Endothelial cell (in vitro differentiated cells): ENCODE data around the gene PGK1. TPM values are rescaled to one million over a fixed set of nuclear protein-coding genes. Genes with fewer than 3 reads are reported as not detected.
"Not testable (repeated sequence)": the region's sequence is repeated elsewhere in the genome, so short reads cannot be mapped to it uniquely, and the experiment has no call there.

Source experiments
- DNase-seq: peaks from one replicate; pipeline ENCODE4 v3.0.0; 2021; ENCODE audit warnings: low spot score
- H3K27ac Mint-ChIP-seq: one replicate; pipeline ENCODE4 v1.8.0; 2021; ENCODE audit warnings: mixed read lengths, inconsistent platforms; ENCODE audit not compliant: unreplicated experiment
- H3K27me3 Mint-ChIP-seq: one replicate; pipeline ENCODE4 v1.8.0; 2021; ENCODE audit warnings: mild to moderate bottlenecking, moderate library complexity, mixed read lengths, inconsistent platforms; ENCODE audit not compliant: unreplicated experiment
- H3K36me3 Mint-ChIP-seq: one replicate; pipeline ENCODE4 v1.8.0; 2021; ENCODE audit warnings: mild to moderate bottlenecking, low read depth, mixed read lengths, inconsistent platforms; ENCODE audit not compliant: unreplicated experiment
- H3K4me1 Mint-ChIP-seq: one replicate; pipeline ENCODE4 v1.8.0; 2021; ENCODE audit warnings: mild to moderate bottlenecking, mixed read lengths, inconsistent platforms; ENCODE audit not compliant: unreplicated experiment
- H3K4me3 Mint-ChIP-seq: one replicate; pipeline ENCODE4 v1.8.0; 2021; ENCODE audit warnings: mild to moderate bottlenecking, mixed read lengths, inconsistent platforms; ENCODE audit not compliant: unreplicated experiment
- H3K9me3 Mint-ChIP-seq: one replicate; pipeline ENCODE4 v1.8.0; 2021; ENCODE audit warnings: mixed read lengths, inconsistent platforms; ENCODE audit not compliant: unreplicated experiment
- total RNA-seq: library from RNA; stranded (reverse); fragmentation: NEBNext Ultra II Directional; extraction: Animal tissue kit (Norgen Biotek cat#: 25700); gene quantifications from one replicate; pipeline ENCODE4 v1.2.1, GENCODE V29; 2021; ENCODE audit not compliant: unreplicated experiment
- TF ChIP-seq, protein P1 (sequence below): fragments of 200-600 bp; sonication (generic); IDR thresholded peaks from one replicate; pipeline ENCODE4 v1.5.0; 2021; ENCODE audit warnings: antibody characterized with exemption; ENCODE audit not compliant: unreplicated experiment

PGK1 gene
- total RNA-seq, 1 donor from 2014 or later, result 380 TPM

DNA sequence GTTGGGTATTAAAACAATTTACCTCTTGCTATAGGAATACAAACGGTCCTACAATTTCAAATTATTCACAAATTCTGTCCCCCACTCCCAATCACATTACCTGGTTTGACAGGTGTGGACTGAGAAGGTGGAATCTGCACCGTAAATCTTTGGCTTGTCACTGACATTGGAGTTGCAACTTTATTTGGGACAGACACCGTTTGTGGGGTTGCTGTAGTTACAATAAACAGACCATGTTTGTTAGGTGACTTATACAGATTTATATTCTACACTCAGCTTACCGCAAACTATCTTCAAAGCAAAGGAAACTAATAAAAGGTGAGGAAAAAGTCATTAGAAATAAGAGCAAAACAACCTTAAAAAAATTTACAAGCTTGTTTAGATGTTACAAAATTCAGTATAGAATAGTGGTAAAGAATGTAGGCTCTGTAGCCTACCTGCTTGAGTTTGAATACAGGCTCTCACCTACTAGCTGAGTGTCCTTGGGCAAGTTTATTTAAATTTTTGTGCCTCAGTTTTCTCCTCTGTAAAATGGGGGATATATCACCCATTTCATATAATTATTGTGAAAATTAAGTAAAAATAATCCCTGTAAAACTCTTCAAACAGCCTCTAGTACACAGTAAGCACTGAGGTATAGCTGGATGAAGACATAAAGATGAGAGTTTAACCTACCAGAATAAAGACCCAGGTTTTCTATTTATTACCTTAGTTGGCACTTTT is 29.4 kb downstream of the PGK1 start:
- H3K9me3 Mint-ChIP-seq, result no peaks in the 10 kb centered on the region
- no peak overlapping the region for H3K4me3 Mint-ChIP-seq
- TF ChIP-seq, protein P1, sequence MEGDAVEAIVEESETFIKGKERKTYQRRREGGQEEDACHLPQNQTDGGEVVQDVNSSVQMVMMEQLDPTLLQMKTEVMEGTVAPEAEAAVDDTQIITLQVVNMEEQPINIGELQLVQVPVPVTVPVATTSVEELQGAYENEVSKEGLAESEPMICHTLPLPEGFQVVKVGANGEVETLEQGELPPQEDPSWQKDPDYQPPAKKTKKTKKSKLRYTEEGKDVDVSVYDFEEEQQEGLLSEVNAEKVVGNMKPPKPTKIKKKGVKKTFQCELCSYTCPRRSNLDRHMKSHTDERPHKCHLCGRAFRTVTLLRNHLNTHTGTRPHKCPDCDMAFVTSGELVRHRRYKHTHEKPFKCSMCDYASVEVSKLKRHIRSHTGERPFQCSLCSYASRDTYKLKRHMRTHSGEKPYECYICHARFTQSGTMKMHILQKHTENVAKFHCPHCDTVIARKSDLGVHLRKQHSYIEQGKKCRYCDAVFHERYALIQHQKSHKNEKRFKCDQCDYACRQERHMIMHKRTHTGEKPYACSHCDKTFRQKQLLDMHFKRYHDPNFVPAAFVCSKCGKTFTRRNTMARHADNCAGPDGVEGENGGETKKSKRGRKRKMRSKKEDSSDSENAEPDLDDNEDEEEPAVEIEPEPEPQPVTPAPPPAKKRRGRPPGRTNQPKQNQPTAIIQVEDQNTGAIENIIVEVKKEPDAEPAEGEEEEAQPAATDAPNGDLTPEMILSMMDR, result no peak
- H3K27ac Mint-ChIP-seq, result peak overlapping the region; percentile 18
- H3K4me1 Mint-ChIP-seq, result no peaks in the 10 kb centered on the region
- no peak for DNase-seq
- H3K27me3 Mint-ChIP-seq, result no peaks in the 10 kb centered on the region
- H3K36me3 Mint-ChIP-seq, result peaks cover 4% of the 10 kb centered on the region

DNA sequence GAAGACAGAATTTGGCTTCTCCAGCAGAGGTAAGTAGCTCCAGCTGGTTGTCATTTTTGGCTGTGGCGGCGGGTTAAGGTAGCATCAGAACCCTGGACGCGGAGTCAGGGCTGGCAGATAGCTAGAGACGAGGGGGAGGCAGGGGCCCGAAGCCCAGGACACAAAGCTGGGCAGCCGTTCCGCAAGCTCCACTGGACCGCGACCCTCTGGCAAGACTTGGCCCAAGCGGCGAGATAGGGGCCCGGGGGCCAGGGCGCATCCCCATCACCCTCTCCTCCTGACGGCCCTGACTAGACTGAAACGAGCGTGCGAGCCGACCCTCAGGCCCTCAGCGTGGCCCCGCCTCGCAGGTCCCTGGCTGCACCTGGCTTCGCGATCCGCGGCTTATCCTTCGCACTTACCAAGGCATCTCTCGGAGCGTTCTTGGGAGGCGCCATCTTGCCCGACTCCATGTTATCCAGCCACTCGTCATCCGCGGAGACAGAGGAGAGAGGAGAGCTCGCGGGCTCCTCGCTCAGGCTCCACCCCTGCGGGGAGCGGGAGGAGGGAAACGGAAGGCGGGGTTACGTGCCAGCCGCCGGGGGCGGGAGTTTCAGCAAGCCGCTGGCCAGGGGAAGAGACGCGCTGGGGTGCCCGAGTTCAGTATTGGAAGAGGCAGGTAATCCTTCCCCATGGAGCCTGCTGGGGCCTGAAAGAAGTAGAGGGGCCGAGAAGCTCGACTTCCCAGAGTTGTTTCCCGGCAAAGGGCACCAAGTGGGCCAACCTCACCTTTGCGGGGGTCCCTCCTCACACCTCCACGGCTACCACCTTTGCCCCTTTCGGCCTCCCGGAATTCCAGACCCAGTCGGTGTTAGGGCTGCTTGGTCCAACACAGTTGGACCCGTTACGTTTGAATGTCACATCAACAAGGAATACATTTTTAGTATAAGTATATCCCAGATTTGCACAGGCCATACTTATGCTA is 35.4 kb downstream of the PGK1 start, which contains the start of gene TAF9B:
Gene TAF9B (minus strand): TSS at position 491 of the 964 bp plus-strand sequence. CDS start 39 bp downstream, at position 452.
- peak; percentile 71 for DNase-seq
- TF ChIP-seq, protein P1, result no peak
- Mint-ChIP-seq H3K27me3 (peaks cover 1% of the 10 kb centered on the region), H3K36me3 (no peaks in the 10 kb centered on the region), H3K27ac (peak within 1 kb of the TSS; percentile 42), H3K4me1 (peaks cover 3% of the 10 kb centered on the region), H3K4me3 (peak within 1 kb of the TSS; percentile 89), H3K9me3 (no peaks in the 10 kb centered on the region)

GRCh38 chrX:78140206-78140605 is 36.2 kb downstream of the PGK1 start:
- Mint-ChIP-seq H3K9me3 (no peaks in the 10 kb centered on the region), H3K27me3 (peaks cover 1% of the 10 kb centered on the region), H3K4me1 (peaks cover 3% of the 10 kb centered on the region), H3K4me3 (peak overlapping the region; percentile 71), H3K27ac (no peak overlapping the region), H3K36me3 (no peaks in the 10 kb centered on the region)
- DNase-seq, result no peak
- TF ChIP-seq, protein P1, result no peak

- DNase-seq, H3K27ac Mint-ChIP-seq, H3K4me3 Mint-ChIP-seq, H3K36me3 Mint-ChIP-seq, H3K9me3 Mint-ChIP-seq, H3K27me3 Mint-ChIP-seq, H3K4me1 Mint-ChIP-seq: not testable (repeated sequence)
Observed at GRCh38 chrX:78147002-78147540, 43.0 kb downstream of the PGK1 start.

GRCh38 chrX:78157373-78157772 is 53.3 kb downstream of the PGK1 start:
- not testable (repeated sequence) for DNase-seq, H3K27me3 Mint-ChIP-seq, H3K27ac Mint-ChIP-seq, H3K9me3 Mint-ChIP-seq, H3K36me3 Mint-ChIP-seq, H3K4me3 Mint-ChIP-seq, H3K4me1 Mint-ChIP-seq

DNA sequence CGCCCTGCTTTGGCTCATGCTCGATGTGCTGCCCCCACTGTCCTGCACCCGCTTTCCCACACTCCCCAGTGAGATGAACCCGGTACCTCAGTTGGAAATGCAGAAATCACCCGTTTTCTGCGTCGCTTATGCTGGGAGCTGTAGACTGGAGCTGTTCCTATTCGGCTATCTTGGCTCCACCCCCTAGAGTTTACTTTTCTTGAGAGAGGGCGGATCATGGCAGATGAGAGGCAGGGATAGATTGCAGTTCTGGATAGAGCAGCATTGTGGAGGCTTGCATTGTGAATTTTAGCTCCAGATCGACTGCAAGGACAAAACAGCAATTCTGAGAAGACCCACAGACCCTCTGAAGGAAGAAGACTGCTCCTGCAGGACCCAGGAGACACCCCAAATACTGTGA is 53.8 kb downstream of the PGK1 start:
- H3K4me1 Mint-ChIP-seq, DNase-seq, H3K36me3 Mint-ChIP-seq, H3K4me3 Mint-ChIP-seq, H3K27ac Mint-ChIP-seq, H3K9me3 Mint-ChIP-seq, H3K27me3 Mint-ChIP-seq: not testable (repeated sequence)

DNA sequence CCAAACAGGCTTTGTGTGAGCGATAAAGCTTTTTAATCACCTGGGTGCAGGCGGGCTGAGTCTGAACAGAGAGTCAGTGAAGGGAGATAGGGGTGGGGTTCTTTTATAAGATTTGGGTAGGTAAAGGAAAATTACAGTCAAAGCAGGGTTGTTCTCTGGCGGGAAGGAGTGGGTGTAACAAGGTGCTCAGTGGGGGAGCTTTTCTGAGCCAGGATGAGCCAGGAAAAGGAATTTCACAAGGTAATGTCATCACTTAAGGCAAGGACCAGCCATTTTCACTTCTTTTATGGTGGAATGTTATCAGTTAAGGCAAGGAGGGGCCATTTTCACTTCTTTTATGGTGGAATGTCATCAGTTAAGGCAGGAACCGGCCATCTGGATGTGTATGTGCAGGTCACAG is 56.7 kb downstream of the PGK1 start:
- H3K9me3 Mint-ChIP-seq, H3K4me3 Mint-ChIP-seq, DNase-seq, H3K4me1 Mint-ChIP-seq, H3K36me3 Mint-ChIP-seq, H3K27ac Mint-ChIP-seq, H3K27me3 Mint-ChIP-seq: not testable (repeated sequence)

DNA sequence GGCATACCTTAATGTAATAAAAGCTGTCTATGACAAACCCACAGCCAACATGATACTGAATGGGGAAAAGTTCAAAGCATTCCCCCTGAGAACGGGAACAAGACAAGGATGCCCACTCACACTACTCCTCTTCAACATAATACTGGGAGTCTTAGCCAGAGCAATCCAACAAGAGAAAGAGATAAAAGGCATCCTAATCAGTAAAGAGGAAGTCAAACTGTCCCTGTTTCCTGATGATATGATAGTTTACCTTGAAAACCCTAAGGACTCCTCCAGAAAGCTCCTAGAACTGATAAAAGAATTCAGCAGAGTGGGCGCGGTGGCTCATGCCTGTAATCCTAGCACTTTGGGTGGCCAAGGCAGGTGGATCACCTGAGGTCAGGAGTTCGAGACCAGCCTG is 59.1 kb downstream of the PGK1 start:
- H3K27ac Mint-ChIP-seq, DNase-seq, H3K4me3 Mint-ChIP-seq, H3K27me3 Mint-ChIP-seq, H3K36me3 Mint-ChIP-seq, H3K9me3 Mint-ChIP-seq, H3K4me1 Mint-ChIP-seq: not testable (repeated sequence)
